HL-60 (cell line): ENCODE measurements around the gene MAPK1.

Experiments used
- DNase-seq, 2 experiments: peaks; one replicate each; pipeline ENCODE4 v3.0.0-alpha.2; 2010 to 2020; ENCODE audit warnings: low read depth in 1 of 2, low spot score in 1 of 2
- H3K27ac ChIP-seq: fragments of 250-450 bp; sonication (Bioruptor Pico); replicated peaks from 2 replicates; pipeline ENCODE4 v1.5.1; 2020; ENCODE audit warnings: mild to moderate bottlenecking, moderate library complexity
- H3K27me3 ChIP-seq: fragments of 250-450 bp; sonication (Bioruptor Pico); 2 replicates; pipeline ENCODE4 v1.5.1; 2021; ENCODE audit warnings: mild to moderate bottlenecking, moderate library complexity; ENCODE audit not compliant: insufficient read depth, poor library complexity, severe bottlenecking
- H3K4me3 ChIP-seq: replicated peaks from 2 replicates; pipeline ENCODE4 v1.5.1; 2011; ENCODE audit warnings: mild to moderate bottlenecking, control low read depth, low read length; ENCODE audit not compliant: insufficient read depth
- CTCF ChIP-seq: IDR thresholded peaks from one replicate; pipeline ENCODE4 v1.5.1; 2011; ENCODE audit warnings: low read length, control low read depth, inconsistent platforms; ENCODE audit not compliant: insufficient read depth
- GABPA ChIP-seq: IDR thresholded peaks from 2 replicates; pipeline ENCODE4 v1.6.1; 2012; ENCODE audit warnings: low read depth
- POLR2AphosphoS5 ChIP-seq: IDR thresholded peaks from 2 replicates; pipeline ENCODE4 v1.6.1; 2012; ENCODE audit warnings: low read depth
- REST ChIP-seq: IDR thresholded peaks from 2 replicates; pipeline ENCODE4 v1.6.1; 2012; ENCODE audit warnings: low read depth; ENCODE audit not compliant: insufficient replicate concordance
- SPI1 ChIP-seq: IDR thresholded peaks from 2 replicates; pipeline ENCODE4 v1.6.1; 2012; ENCODE audit warnings: low read depth, mild to moderate bottlenecking, borderline replicate concordance

MAPK1 gene

GRCh38 chr22:21835378-21835777, 32.1 kb downstream of the MAPK1 start:
- Histone ChIP-seq H3K4me3 (no peak overlapping the region), H3K27ac (no peak overlapping the region), H3K27me3 (peaks cover 2% of the 10 kb centered on the region)
- TF ChIP-seq SPI1 (no peak), CTCF (no peak), GABPA (no peak), POLR2AphosphoS5 (no peak), REST (no peak)
- DNase-seq: no peak

GRCh38 chr22:21834869-21835268, 32.6 kb downstream of the MAPK1 start:
- DNase-seq: no peak
- Histone ChIP-seq H3K4me3 (no peak overlapping the region), H3K27ac (no peak overlapping the region), H3K27me3 (peaks cover 2% of the 10 kb centered on the region)
- TF ChIP-seq REST: no peak
- no peak for TF ChIP-seq GABPA
- no peak for TF ChIP-seq POLR2AphosphoS5
- TF ChIP-seq CTCF: no peak
- no peak for TF ChIP-seq SPI1

- H3K27me3 ChIP-seq: peaks cover 2% of the 10 kb centered on the region
- H3K4me3 ChIP-seq: no peak overlapping the region
- H3K27ac ChIP-seq: no peak overlapping the region
- no peak for DNase-seq
- TF ChIP-seq POLR2AphosphoS5 (no peak), GABPA (no peak), CTCF (no peak), REST (no peak), SPI1 (no peak)
Observed at GRCh38 chr22:21832291-21833290, 34.9 kb downstream of the MAPK1 start.
